HepG2 (cell line): Measurements from ENCODE around the gene GK. TPM values are rescaled to one million over a fixed set of nuclear protein-coding genes. Genes with fewer than 3 reads are reported as not detected.

Experiments
- BHLHE40 ChIP-seq: IDR thresholded peaks from 2 replicates; pipeline ENCODE4 v1.6.1; 2011; ENCODE audit warnings: low read length, improper control_type of control experiment
- CCDC6 ChIP-seq: sonication (generic); formaldehyde crosslinking; IDR thresholded peaks from 2 replicates; pipeline ENCODE4 v1.8.1; 2022; ENCODE audit warnings: mild to moderate bottlenecking, missing genetic modification reagents, moderate library complexity
- CHD4 ChIP-seq: fragments of 200-600 bp; sonication (generic); IDR thresholded peaks from 2 replicates; pipeline ENCODE4 v1.7.0; 2017; ENCODE audit warnings: mild to moderate bottlenecking, low read length, borderline replicate concordance
- FOSL1 ChIP-seq: sonication (generic); formaldehyde crosslinking; IDR thresholded peaks from 2 replicates; pipeline ENCODE4 v1.9.0; 2021; ENCODE audit warnings: missing genetic modification reagents, borderline replicate concordance
- MLLT10 ChIP-seq: sonication (generic); formaldehyde crosslinking; IDR thresholded peaks from 2 replicates; pipeline ENCODE4 v1.4.0; 2020; ENCODE audit warnings: missing genetic modification reagents
- NR1H2 ChIP-seq: sonication (generic); formaldehyde crosslinking; IDR thresholded peaks from 2 replicates; pipeline ENCODE4 v1.8.1; 2022; ENCODE audit warnings: low read depth, missing genetic modification reagents, borderline replicate concordance
- NR2F2 ChIP-seq: IDR thresholded peaks from 2 replicates; pipeline ENCODE4 v1.6.1; 2012; ENCODE audit warnings: low read depth, inconsistent platforms, borderline replicate concordance
- ONECUT2 ChIP-seq: sonication (generic); formaldehyde crosslinking; IDR thresholded peaks from 2 replicates; pipeline ENCODE4 v1.4.0; 2020; ENCODE audit warnings: missing genetic modification reagents
- SIX1 ChIP-seq: sonication (generic); formaldehyde crosslinking; IDR thresholded peaks from 2 replicates; pipeline ENCODE4 v1.4.0; 2020; ENCODE audit warnings: missing genetic modification reagents, borderline replicate concordance
- STAG1 ChIP-seq: sonication (generic); formaldehyde crosslinking; IDR thresholded peaks from 2 replicates; pipeline ENCODE4 v1.4.0; 2020; ENCODE audit warnings: missing genetic modification reagents
- WIZ ChIP-seq: sonication (generic); formaldehyde crosslinking; IDR thresholded peaks from 2 replicates; pipeline ENCODE4 v1.5.1; 2020; ENCODE audit warnings: mild to moderate bottlenecking, missing genetic modification reagents
- ZFX ChIP-seq: sonication (generic); formaldehyde crosslinking; IDR thresholded peaks from 2 replicates; pipeline ENCODE4 v1.4.0; 2020; ENCODE audit warnings: mild to moderate bottlenecking, low read depth, missing genetic modification reagents, moderate library complexity
- ZMAT3 ChIP-seq: sonication (generic); formaldehyde crosslinking; conservative IDR thresholded peaks from 2 replicates; pipeline ENCODE4 v1.7.0; 2021; ENCODE audit warnings: missing genetic modification reagents
- ZNF101 ChIP-seq: sonication (generic); formaldehyde crosslinking; IDR thresholded peaks from 2 replicates; pipeline ENCODE4 v1.4.0; 2020; ENCODE audit warnings: mild to moderate bottlenecking, low read depth, missing genetic modification reagents, borderline replicate concordance
- ZNF510 ChIP-seq: sonication (generic); formaldehyde crosslinking; IDR thresholded peaks from 2 replicates; pipeline ENCODE4 v1.4.0; 2020; ENCODE audit warnings: low read depth, mild to moderate bottlenecking, missing genetic modification reagents
- ZNF543 ChIP-seq: sonication (generic); formaldehyde crosslinking; IDR thresholded peaks from 2 replicates; pipeline ENCODE4 v1.4.0; 2020; ENCODE audit warnings: mild to moderate bottlenecking, missing genetic modification reagents
- ZNF709 ChIP-seq: sonication (generic); formaldehyde crosslinking; IDR thresholded peaks from 2 replicates; pipeline ENCODE4 v1.5.0; 2020; ENCODE audit warnings: mild to moderate bottlenecking, missing genetic modification reagents
- ZNF737 ChIP-seq: sonication (generic); formaldehyde crosslinking; IDR thresholded peaks from 2 replicates; pipeline ENCODE4 v1.5.0; 2020; ENCODE audit warnings: missing genetic modification reagents, mild to moderate bottlenecking, borderline replicate concordance
- ZNF792 ChIP-seq: IDR thresholded peaks from 2 replicates; pipeline ENCODE4 v1.6.1; 2016
- ZSCAN29 ChIP-seq: sonication (generic); formaldehyde crosslinking; conservative IDR thresholded peaks from 2 replicates; pipeline ENCODE4 v1.4.0; 2020; ENCODE audit warnings: mild to moderate bottlenecking, missing genetic modification reagents
- ZSCAN30 ChIP-seq: sonication (generic); formaldehyde crosslinking; IDR thresholded peaks from 2 replicates; pipeline ENCODE4 v1.5.0; 2020; ENCODE audit warnings: mild to moderate bottlenecking, missing genetic modification reagents
- ZSCAN9 ChIP-seq: IDR thresholded peaks from 2 replicates; pipeline ENCODE4 v1.6.1; 2016; ENCODE audit warnings: borderline replicate concordance
- polyA plus RNA-seq, 8 experiments: library from polyadenylated mRNA; depleted of rRNA in 3 of 8; stranded (reverse) in 7 of 8; unstranded in 1 of 8; fragments of >200 nt; fragmentation: Illumina TruSeq in 4 of 8; extraction: Trizol in 4 of 8; gene quantifications; 2 replicates each; pipeline versions ENCODE4 v1.2.1 to v1.2.3, GENCODE V29; 2011 to 2016; ENCODE audit warnings: low read depth in 4 of 8, missing spikeins in 1 of 8, mixed read lengths in 1 of 8; ENCODE audit not compliant: insufficient read depth in 1 of 8
- total RNA-seq, 5 experiments: library from RNA; depleted of rRNA; stranded (reverse); fragments of >200 nt; fragmentation: Illumina TruSeq; extraction: Trizol; gene quantifications; 2 replicates each; pipeline ENCODE4 v1.2.3, GENCODE V29; 2016; ENCODE audit warnings: low read depth in 1 of 5
- TF ChIP-seq, protein P1 (sequence below): sonication (generic); formaldehyde crosslinking; IDR thresholded peaks from 2 replicates; pipeline ENCODE4 v1.4.0; 2020; ENCODE audit warnings: missing genetic modification reagents
- TF ChIP-seq, protein P2 (sequence below): sonication (generic); formaldehyde crosslinking; IDR thresholded peaks from 2 replicates; pipeline ENCODE4 v1.8.1; 2023; ENCODE audit warnings: mild to moderate bottlenecking, missing genetic modification reagents
- TF ChIP-seq, protein P3 (sequence below): sonication (generic); formaldehyde crosslinking; IDR thresholded peaks from 2 replicates; pipeline ENCODE4 v1.5.1; 2020; ENCODE audit warnings: missing genetic modification reagents, mild to moderate bottlenecking, borderline replicate concordance

Gene GK
- total and polyA plus RNA-seq, 2 of the 13 experiments (the other 11 are each of a cell fraction or from before 2014, with no cell fraction given) = 64.2 to 265 TPM

DNA sequence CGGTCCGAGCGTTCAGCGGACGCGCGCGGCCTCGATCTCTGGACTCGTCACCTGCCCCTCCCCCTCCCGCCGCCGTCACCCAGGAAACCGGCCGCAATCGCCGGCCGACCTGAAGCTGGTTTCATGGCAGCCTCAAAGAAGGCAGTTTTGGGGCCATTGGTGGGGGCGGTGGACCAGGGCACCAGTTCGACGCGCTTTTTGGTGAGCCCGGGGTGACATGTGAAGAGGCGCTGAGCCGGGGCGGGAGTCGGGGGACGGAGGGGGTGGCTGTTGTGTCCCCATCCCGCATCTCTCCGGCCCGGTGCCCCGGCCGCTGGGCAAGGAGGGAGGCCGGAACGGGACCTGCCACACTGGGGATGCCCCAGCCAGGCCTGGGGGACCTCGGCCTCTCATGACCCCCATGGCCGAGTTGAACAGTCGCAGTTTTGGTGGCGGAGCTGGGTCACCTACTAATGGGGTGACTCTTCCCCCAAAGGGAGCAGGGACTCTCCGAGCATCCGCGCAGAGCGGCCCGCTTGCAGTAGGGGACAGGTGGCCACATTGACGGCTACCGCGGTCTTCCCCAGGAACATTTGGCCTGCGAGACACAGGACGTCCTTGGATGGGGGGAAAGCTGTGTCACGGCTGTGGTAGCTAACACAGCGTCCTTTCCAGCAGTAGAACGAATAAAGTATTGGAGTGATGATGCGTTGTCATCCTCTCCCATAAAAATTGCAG, at the start of gene GK (continued):
- no peak for TF ChIP-seq CHD4
- TF ChIP-seq ZSCAN29 (CRISPR knock-in tag) = no peak
- TF ChIP-seq ZFX (CRISPR knock-in tag) = 0 out of 2 replicates have a peak, but pooled peaks have one; percentile 13
- TF ChIP-seq, protein P1, sequence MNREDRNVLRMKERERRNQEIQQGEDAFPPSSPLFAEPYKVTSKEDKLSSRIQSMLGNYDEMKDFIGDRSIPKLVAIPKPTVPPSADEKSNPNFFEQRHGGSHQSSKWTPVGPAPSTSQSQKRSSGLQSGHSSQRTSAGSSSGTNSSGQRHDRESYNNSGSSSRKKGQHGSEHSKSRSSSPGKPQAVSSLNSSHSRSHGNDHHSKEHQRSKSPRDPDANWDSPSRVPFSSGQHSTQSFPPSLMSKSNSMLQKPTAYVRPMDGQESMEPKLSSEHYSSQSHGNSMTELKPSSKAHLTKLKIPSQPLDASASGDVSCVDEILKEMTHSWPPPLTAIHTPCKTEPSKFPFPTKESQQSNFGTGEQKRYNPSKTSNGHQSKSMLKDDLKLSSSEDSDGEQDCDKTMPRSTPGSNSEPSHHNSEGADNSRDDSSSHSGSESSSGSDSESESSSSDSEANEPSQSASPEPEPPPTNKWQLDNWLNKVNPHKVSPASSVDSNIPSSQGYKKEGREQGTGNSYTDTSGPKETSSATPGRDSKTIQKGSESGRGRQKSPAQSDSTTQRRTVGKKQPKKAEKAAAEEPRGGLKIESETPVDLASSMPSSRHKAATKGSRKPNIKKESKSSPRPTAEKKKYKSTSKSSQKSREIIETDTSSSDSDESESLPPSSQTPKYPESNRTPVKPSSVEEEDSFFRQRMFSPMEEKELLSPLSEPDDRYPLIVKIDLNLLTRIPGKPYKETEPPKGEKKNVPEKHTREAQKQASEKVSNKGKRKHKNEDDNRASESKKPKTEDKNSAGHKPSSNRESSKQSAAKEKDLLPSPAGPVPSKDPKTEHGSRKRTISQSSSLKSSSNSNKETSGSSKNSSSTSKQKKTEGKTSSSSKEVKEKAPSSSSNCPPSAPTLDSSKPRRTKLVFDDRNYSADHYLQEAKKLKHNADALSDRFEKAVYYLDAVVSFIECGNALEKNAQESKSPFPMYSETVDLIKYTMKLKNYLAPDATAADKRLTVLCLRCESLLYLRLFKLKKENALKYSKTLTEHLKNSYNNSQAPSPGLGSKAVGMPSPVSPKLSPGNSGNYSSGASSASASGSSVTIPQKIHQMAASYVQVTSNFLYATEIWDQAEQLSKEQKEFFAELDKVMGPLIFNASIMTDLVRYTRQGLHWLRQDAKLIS = peak; percentile 97
- no peak for TF ChIP-seq ZNF737 (CRISPR knock-in tag)
- TF ChIP-seq NR1H2 (CRISPR knock-in tag) = no peak
- no peak for TF ChIP-seq STAG1 (CRISPR knock-in tag)
- no peak for TF ChIP-seq ZMAT3 (CRISPR knock-in tag)
- no peak for TF ChIP-seq BHLHE40
- TF ChIP-seq ZSCAN30 (CRISPR knock-in tag) = no peak
- no peak for TF ChIP-seq ZNF101 (CRISPR knock-in tag)
- no peak for TF ChIP-seq ZNF510 (CRISPR knock-in tag)
- TF ChIP-seq ONECUT2 (CRISPR knock-in tag) = no peak
- 0 out of 2 replicates have a peak, but pooled peaks have one; percentile 12 for TF ChIP-seq ZNF709 (CRISPR knock-in tag)
- 0 out of 2 replicates have a peak, but pooled peaks have one; percentile 37 for TF ChIP-seq CCDC6 (CRISPR knock-in tag)
- no peak for TF ChIP-seq ZSCAN9 (CRISPR knock-in tag)
- TF ChIP-seq, protein P2, sequence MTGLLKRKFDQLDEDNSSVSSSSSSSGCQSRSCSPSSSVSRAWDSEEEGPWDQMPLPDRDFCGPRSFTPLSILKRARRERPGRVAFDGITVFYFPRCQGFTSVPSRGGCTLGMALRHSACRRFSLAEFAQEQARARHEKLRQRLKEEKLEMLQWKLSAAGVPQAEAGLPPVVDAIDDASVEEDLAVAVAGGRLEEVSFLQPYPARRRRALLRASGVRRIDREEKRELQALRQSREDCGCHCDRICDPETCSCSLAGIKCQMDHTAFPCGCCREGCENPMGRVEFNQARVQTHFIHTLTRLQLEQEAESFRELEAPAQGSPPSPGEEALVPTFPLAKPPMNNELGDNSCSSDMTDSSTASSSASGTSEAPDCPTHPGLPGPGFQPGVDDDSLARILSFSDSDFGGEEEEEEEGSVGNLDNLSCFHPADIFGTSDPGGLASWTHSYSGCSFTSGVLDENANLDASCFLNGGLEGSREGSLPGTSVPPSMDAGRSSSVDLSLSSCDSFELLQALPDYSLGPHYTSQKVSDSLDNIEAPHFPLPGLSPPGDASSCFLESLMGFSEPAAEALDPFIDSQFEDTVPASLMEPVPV = no peak
- no peak for TF ChIP-seq FOSL1
- TF ChIP-seq MLLT10 (CRISPR knock-in tag) = no peak
- TF ChIP-seq ZNF543 (CRISPR knock-in tag) = peak; percentile 34; the same call in 1 of the 2 replicates
- TF ChIP-seq WIZ (CRISPR knock-in tag) = no peak
- no peak for TF ChIP-seq SIX1 (CRISPR knock-in tag)
- TF ChIP-seq ZNF792 (CRISPR knock-in tag) = no peak
- TF ChIP-seq, protein P3, sequence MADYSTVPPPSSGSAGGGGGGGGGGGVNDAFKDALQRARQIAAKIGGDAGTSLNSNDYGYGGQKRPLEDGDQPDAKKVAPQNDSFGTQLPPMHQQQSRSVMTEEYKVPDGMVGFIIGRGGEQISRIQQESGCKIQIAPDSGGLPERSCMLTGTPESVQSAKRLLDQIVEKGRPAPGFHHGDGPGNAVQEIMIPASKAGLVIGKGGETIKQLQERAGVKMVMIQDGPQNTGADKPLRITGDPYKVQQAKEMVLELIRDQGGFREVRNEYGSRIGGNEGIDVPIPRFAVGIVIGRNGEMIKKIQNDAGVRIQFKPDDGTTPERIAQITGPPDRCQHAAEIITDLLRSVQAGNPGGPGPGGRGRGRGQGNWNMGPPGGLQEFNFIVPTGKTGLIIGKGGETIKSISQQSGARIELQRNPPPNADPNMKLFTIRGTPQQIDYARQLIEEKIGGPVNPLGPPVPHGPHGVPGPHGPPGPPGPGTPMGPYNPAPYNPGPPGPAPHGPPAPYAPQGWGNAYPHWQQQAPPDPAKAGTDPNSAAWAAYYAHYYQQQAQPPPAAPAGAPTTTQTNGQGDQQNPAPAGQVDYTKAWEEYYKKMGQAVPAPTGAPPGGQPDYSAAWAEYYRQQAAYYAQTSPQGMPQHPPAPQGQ (CRISPR knock-in tag) = no peak
- no peak for TF ChIP-seq NR2F2
